ENCODE results near the gene SPAAR.

SPAAR gene

GRCh38 chr9:35948451-35948850 is 39.2 kb downstream of the SPAAR start:
- no peak for DNase-seq (ENCODE audit: low read depth, low spot score)

GRCh38 chr9:35948901-35949318 is 39.6 kb downstream of the SPAAR start:
- no peak for DNase-seq (ENCODE audit: low read depth, low spot score)

GRCh38 chr9:35951736-35952135 is 42.4 kb downstream of the SPAAR start:
- no peak for DNase-seq (ENCODE audit: low read depth, low spot score)

- DNase-seq (ENCODE audit: low read depth, low spot score): no peak
Measured at GRCh38 chr9:35952526-35953191, 43.4 kb downstream of the SPAAR start.

- DNase-seq (ENCODE audit: low read depth, low spot score): no peak
Measured at GRCh38 chr9:35954942-35955546, 45.8 kb downstream of the SPAAR start.

- no peak for DNase-seq (ENCODE audit: low read depth, low spot score)
Measured at GRCh38 chr9:35956651-35957050, 47.4 kb downstream of the SPAAR start.

GRCh38 chr9:35958104-35958837 is 49.0 kb downstream of the SPAAR start, which contains the start of gene OR2S2:
Gene OR2S2, minus strand, starts transcription at chr9:35958154. Its CDS starts 56 bp downstream, at chr9:35958098.
- DNase-seq (ENCODE audit: low read depth, low spot score): no peak

GRCh38 chr9:35960039-35960655 is 50.9 kb downstream of the SPAAR start:
- DNase-seq (ENCODE audit: low read depth, low spot score): no peak
